ENCODE measurements around the gene OR5W2. TPM values are rescaled to one million over a fixed set of nuclear protein-coding genes. Genes with fewer than 3 reads are reported as not detected.
"Not testable (repeated sequence)": the region's sequence is repeated elsewhere in the genome, so short reads cannot be mapped to it uniquely, and the experiment has no call there.

OR5W2 gene

GRCh38 chr11:55872731-55873130 is 41.7 kb downstream of the OR5W2 start:
- H3K14ac ChIP-seq (ENCODE audit: low read length); H3K4me1 ChIP-seq (ENCODE audit: control insufficient read depth in 2 of 2, insufficient read depth in 1 of 2, low read depth in 1 of 2, low read length in 2 of 2); H4K8ac ChIP-seq (ENCODE audit: low read depth, low read length); H3K79me1 ChIP-seq (ENCODE audit: low read depth, low read length); DNase-seq (ENCODE audit: low spot score); H3K23ac ChIP-seq (ENCODE audit: low read depth, low read length, poor library complexity); H4K91ac ChIP-seq (ENCODE audit: low read depth, low read length, poor library complexity); H2AFZ ChIP-seq (ENCODE audit: low read length); H3K27ac ChIP-seq (replicated peaks; ENCODE audit: low read length); H2BK5ac ChIP-seq (ENCODE audit: low read length); H3K27me3 ChIP-seq (ENCODE audit: control insufficient read depth in 3 of 3, insufficient read depth in 3 of 3, low read depth in 1 of 3, low read length in 3 of 3); H3K4me3 ChIP-seq (ENCODE audit: low read length in 2 of 2); H3K36me3 ChIP-seq (replicated peaks in 1 of 2; ENCODE audit: control insufficient read depth in 2 of 2, insufficient read depth in 2 of 2, low read length in 2 of 2); H3K9ac ChIP-seq (ENCODE audit: low read depth, low read length, poor library complexity); H2BK12ac ChIP-seq (ENCODE audit: low read length); H3K4ac ChIP-seq (ENCODE audit: low read length); H2AK5ac ChIP-seq (ENCODE audit: low read depth, low read length); H3K9me3 ChIP-seq (replicated peaks in 1 of 2; ENCODE audit: control insufficient read depth in 2 of 2, insufficient read depth in 1 of 2, low read depth in 1 of 2, low read length in 2 of 2); H3K18ac ChIP-seq (ENCODE audit: low read length); H2BK120ac ChIP-seq (ENCODE audit: low read depth, low read length); H2BK15ac ChIP-seq (ENCODE audit: low read length); H3K4me2 ChIP-seq (ENCODE audit: insufficient read depth, low read length, poor library complexity, severe bottlenecking): not testable (repeated sequence)
- no CpG with 5 or more reads among the region's 33 CpGs for WGBS, 2 donors (ENCODE audit: extremely low coverage in 2 of 2, insufficient read length in 2 of 2, insufficient replicate concordance in 1 of 2)

GRCh38 chr11:55867354-55867753 is 47.0 kb downstream of the OR5W2 start:
- not testable (repeated sequence) for H4K8ac ChIP-seq (ENCODE audit: low read depth, low read length); H3K4me3 ChIP-seq (ENCODE audit: low read length in 2 of 2); H3K14ac ChIP-seq (ENCODE audit: low read length); H3K4me2 ChIP-seq (ENCODE audit: insufficient read depth, low read length, poor library complexity, severe bottlenecking); H3K79me1 ChIP-seq (ENCODE audit: low read depth, low read length); H2AK5ac ChIP-seq (ENCODE audit: low read depth, low read length); H3K27me3 ChIP-seq (ENCODE audit: control insufficient read depth in 3 of 3, insufficient read depth in 3 of 3, low read depth in 1 of 3, low read length in 3 of 3); H3K4ac ChIP-seq (ENCODE audit: low read length); H3K4me1 ChIP-seq (ENCODE audit: control insufficient read depth in 2 of 2, insufficient read depth in 1 of 2, low read depth in 1 of 2, low read length in 2 of 2); H3K9ac ChIP-seq (ENCODE audit: low read depth, low read length, poor library complexity); H2AFZ ChIP-seq (ENCODE audit: low read length); H4K91ac ChIP-seq (ENCODE audit: low read depth, low read length, poor library complexity); H3K27ac ChIP-seq (replicated peaks; ENCODE audit: low read length); H3K23ac ChIP-seq (ENCODE audit: low read depth, low read length, poor library complexity); H2BK5ac ChIP-seq (ENCODE audit: low read length); H2BK12ac ChIP-seq (ENCODE audit: low read length); H3K36me3 ChIP-seq (replicated peaks in 1 of 2; ENCODE audit: control insufficient read depth in 2 of 2, insufficient read depth in 2 of 2, low read length in 2 of 2); H2BK120ac ChIP-seq (ENCODE audit: low read depth, low read length); DNase-seq (ENCODE audit: low spot score); H3K9me3 ChIP-seq (replicated peaks in 1 of 2; ENCODE audit: control insufficient read depth in 2 of 2, insufficient read depth in 1 of 2, low read depth in 1 of 2, low read length in 2 of 2); H2BK15ac ChIP-seq (ENCODE audit: low read length); H3K18ac ChIP-seq (ENCODE audit: low read length)
- no CpG with 5 or more reads among the region's 4 CpGs for WGBS, 2 donors (ENCODE audit: extremely low coverage in 2 of 2, insufficient read length in 2 of 2, insufficient replicate concordance in 1 of 2)

Small RNA genes lying within 50 kb of the gene (small RNA-seq; reads per million reads assigned to genes)
- gene AC036111.3 (ENCODE audit: insufficient read depth), result not detected

All from neuronal stem cell (in vitro differentiated cells).